ENCODE data around the gene AFP. TPM values are rescaled to one million over a fixed set of nuclear protein-coding genes. Genes with fewer than 3 reads are reported as not detected.

AFP gene
- total RNA-seq, result 0.57 TPM in 1 of 2 replicates, not detected in the other

DNA sequence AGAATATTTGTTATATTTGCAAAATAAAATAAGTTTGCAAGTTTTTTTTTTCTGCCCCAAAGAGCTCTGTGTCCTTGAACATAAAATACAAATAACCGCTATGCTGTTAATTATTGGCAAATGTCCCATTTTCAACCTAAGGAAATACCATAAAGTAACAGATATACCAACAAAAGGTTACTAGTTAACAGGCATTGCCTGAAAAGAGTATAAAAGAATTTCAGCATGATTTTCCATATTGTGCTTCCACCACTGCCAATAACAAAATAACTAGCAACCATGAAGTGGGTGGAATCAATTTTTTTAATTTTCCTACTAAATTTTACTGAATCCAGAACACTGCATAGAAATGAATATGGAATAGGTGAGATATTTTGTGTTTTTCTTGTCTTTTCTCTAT is at the start of gene AFP:
Gene AFP (plus strand): TSS at position 238 of the 400 bp plus-strand sequence. CDS start 42 bp downstream, at position 280.

DNA sequence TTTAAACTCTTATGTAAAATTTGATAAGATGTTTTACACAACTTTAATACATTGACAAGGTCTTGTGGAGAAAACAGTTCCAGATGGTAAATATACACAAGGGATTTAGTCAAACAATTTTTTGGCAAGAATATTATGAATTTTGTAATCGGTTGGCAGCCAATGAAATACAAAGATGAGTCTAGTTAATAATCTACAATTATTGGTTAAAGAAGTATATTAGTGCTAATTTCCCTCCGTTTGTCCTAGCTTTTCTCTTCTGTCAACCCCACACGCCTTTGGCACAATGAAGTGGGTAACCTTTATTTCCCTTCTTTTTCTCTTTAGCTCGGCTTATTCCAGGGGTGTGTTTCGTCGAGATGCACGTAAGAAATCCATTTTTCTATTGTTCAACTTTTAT is 32.0 kb upstream of the AFP start, which contains the start of gene ALB:
Gene ALB (plus strand): TSS at position 246 of the 400 bp plus-strand sequence. CDS start 41 bp downstream, at position 287.

GRCh38 chr4:73481358-73481757 is 45.3 kb downstream of the AFP start, which contains the start of gene AFM:
Gene AFM (plus strand): TSS chr4:73481745. CDS start chr4:73481776, 31 bp downstream.

Other genes with a start within 250 kb of the AFP start
- gene ANKRD17, start 177.4 kb upstream of the AFP start, total RNA-seq, result 49.2 and 68.4 TPM in 2 replicates
- not detected in 2 replicates for gene ALB, start 31.9 kb upstream of the AFP start, total RNA-seq
- gene AFM, start 45.5 kb downstream of the AFP start, total RNA-seq, result not detected in 2 replicates
- 0.14 TPM in 1 of 2 replicates, not detected in the other for gene RASSF6, start 184.2 kb downstream of the AFP start, total RNA-seq